SK-N-SH treated with all-trans-retinoic acid at 6 μM for 48 hours (cell line): ENCODE results near the gene PAAF1.

ENCODE experiments used
- ATAC-seq: fragments of 200-7000 bp; cut with Tn5 transposase; 3 replicates; pipeline ENCODE4 v1.9.1; 2020; ENCODE audit warnings: mild to moderate bottlenecking, moderate library complexity
- ARNTL ChIP-seq: fragments of 450-650 bp; formaldehyde crosslinking; IDR thresholded peaks from 2 replicates; pipeline ENCODE4 v1.5.0; 2020; ENCODE audit warnings: low read depth, mild to moderate bottlenecking, moderate library complexity, borderline replicate concordance
- BACH2 ChIP-seq: fragments of 250-450 bp; sonication (Bioruptor Pico); IDR thresholded peaks from 2 replicates; pipeline ENCODE4 v1.9.0; 2021; ENCODE audit warnings: mild to moderate bottlenecking, borderline replicate concordance
- CSDC2 ChIP-seq: fragments of 250-450 bp; sonication (Bioruptor Pico); IDR thresholded peaks from 2 replicates; pipeline ENCODE4 v1.5.0; 2020; ENCODE audit warnings: mild to moderate bottlenecking, moderate library complexity
- ESRRG ChIP-seq: fragments of 250-450 bp; sonication (Bioruptor Pico); IDR thresholded peaks from 2 replicates; pipeline ENCODE4 v1.6.1; 2021; ENCODE audit warnings: mild to moderate bottlenecking
- GLIS3 ChIP-seq: fragments of 250-450 bp; sonication (Bioruptor Pico); IDR thresholded peaks from 2 replicates; pipeline ENCODE4 v1.5.0; 2020; ENCODE audit warnings: mild to moderate bottlenecking, moderate library complexity
- OSR1 ChIP-seq: fragments of 250-450 bp; sonication (Bioruptor Pico); IDR thresholded peaks from 2 replicates; pipeline ENCODE4 v1.8.0; 2022; ENCODE audit warnings: moderate library complexity, mild to moderate bottlenecking, inconsistent platforms
- PPARA ChIP-seq: fragments of 250-450 bp; sonication (Bioruptor Pico); IDR thresholded peaks from 2 replicates; pipeline ENCODE4 v1.5.0; 2020; ENCODE audit warnings: mild to moderate bottlenecking, borderline replicate concordance
- RARB ChIP-seq: fragments of 250-450 bp; sonication (Bioruptor Pico); IDR thresholded peaks from 2 replicates; pipeline ENCODE4 v1.8.0; 2021; ENCODE audit warnings: mild to moderate bottlenecking, moderate library complexity
- SNAI2 ChIP-seq: fragments of 250-450 bp; sonication (Bioruptor Pico); IDR thresholded peaks from 2 replicates; pipeline ENCODE4 v1.5.0; 2020; ENCODE audit warnings: mild to moderate bottlenecking, moderate library complexity
- TCF4 ChIP-seq: fragments of 250-450 bp; sonication (Bioruptor Pico); IDR thresholded peaks from 2 replicates; pipeline ENCODE4 v1.8.0; 2021; ENCODE audit warnings: mild to moderate bottlenecking, moderate library complexity, borderline replicate concordance
- TOX ChIP-seq: fragments of 250-450 bp; sonication (Bioruptor Pico); IDR thresholded peaks from 2 replicates; pipeline ENCODE4 v1.8.0; 2021; ENCODE audit warnings: mild to moderate bottlenecking, moderate library complexity, borderline replicate concordance
- ZFP3 ChIP-seq: fragments of 250-450 bp; sonication (Bioruptor Pico); IDR thresholded peaks from 2 replicates; pipeline ENCODE4 v1.5.0; 2020; ENCODE audit warnings: mild to moderate bottlenecking, moderate library complexity
- ZFP30 ChIP-seq: fragments of 450-650 bp; formaldehyde crosslinking; IDR thresholded peaks from 2 replicates; pipeline ENCODE4 v1.5.0; 2022; ENCODE audit warnings: mild to moderate bottlenecking, moderate library complexity
- ZNF70 ChIP-seq: fragments of 450-650 bp; formaldehyde crosslinking; IDR thresholded peaks from 2 replicates; pipeline ENCODE4 v1.5.0; 2020; ENCODE audit warnings: mild to moderate bottlenecking, moderate library complexity
- ZNF8 ChIP-seq: fragments of 450-650 bp; formaldehyde crosslinking; IDR thresholded peaks from 2 replicates; pipeline ENCODE4 v1.5.0; 2020; ENCODE audit warnings: mild to moderate bottlenecking, moderate library complexity
- TF ChIP-seq, protein P1 (sequence below): fragments of 250-450 bp; sonication (Bioruptor Pico); IDR thresholded peaks from 2 replicates; pipeline ENCODE4 v1.5.0; 2020; ENCODE audit warnings: mild to moderate bottlenecking, moderate library complexity
- TF ChIP-seq, protein P2 (sequence below): fragments of 250-450 bp; sonication (Bioruptor Pico); IDR thresholded peaks from 2 replicates; pipeline ENCODE4 v1.8.0; 2020; ENCODE audit warnings: mild to moderate bottlenecking, moderate library complexity, borderline replicate concordance
- TF ChIP-seq, protein P3 (sequence below): fragments of 250-450 bp; sonication (Bioruptor Pico); IDR thresholded peaks from 2 replicates; pipeline ENCODE4 v1.5.1; 2021; ENCODE audit warnings: mild to moderate bottlenecking, moderate library complexity
- TF ChIP-seq, protein P4 (sequence below): fragments of 250-450 bp; sonication (Bioruptor Pico); IDR thresholded peaks from 2 replicates; pipeline ENCODE4 v1.8.0; 2021; ENCODE audit warnings: low read depth, mild to moderate bottlenecking, moderate library complexity, borderline replicate concordance
- TF ChIP-seq, protein P5 (sequence below): fragments of 250-450 bp; sonication (Bioruptor Pico); IDR thresholded peaks from 2 replicates; pipeline ENCODE4 v1.5.1; 2020; ENCODE audit warnings: low read depth, mild to moderate bottlenecking, moderate library complexity

PAAF1 gene

DNA sequence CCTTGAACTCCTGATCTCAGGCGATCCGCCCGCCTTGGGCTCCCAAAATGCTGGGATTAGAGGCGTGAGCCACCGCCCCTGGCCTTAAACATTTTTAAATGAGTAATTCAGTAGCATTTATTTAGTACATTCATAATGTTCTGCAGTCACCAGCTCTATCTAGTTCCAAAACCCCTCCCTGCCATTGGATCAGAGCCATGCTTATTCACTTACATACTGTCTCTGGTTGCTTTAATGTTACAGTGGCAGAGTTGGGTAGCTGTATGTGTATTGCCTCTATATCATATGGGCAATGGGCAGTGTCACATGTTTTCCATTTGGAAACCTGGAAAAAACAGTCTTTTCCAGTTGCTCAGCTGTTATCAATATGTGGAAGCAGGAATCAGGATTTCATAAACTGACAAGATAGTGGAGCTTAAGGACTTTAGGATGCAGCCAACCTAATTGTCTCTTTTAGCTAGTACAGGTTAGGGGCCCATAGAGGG is 10.7 kb upstream of the PAAF1 start:
- TF ChIP-seq ZNF8 (CRISPR knock-in tag) (no peak), BACH2 (CRISPR knock-in tag) (no peak), RARB (CRISPR knock-in tag) (no peak), ZFP3 (CRISPR knock-in tag) (no peak), ZFP30 (CRISPR knock-in tag) (no peak), ZNF70 (no peak), ESRRG (CRISPR knock-in tag) (no peak), TCF4 (CRISPR knock-in tag) (peak; percentile 81), SNAI2 (no peak), ARNTL (CRISPR knock-in tag) (no peak), PPARA (CRISPR knock-in tag) (no peak), GLIS3 (no peak)
- TF ChIP-seq, protein P1, sequence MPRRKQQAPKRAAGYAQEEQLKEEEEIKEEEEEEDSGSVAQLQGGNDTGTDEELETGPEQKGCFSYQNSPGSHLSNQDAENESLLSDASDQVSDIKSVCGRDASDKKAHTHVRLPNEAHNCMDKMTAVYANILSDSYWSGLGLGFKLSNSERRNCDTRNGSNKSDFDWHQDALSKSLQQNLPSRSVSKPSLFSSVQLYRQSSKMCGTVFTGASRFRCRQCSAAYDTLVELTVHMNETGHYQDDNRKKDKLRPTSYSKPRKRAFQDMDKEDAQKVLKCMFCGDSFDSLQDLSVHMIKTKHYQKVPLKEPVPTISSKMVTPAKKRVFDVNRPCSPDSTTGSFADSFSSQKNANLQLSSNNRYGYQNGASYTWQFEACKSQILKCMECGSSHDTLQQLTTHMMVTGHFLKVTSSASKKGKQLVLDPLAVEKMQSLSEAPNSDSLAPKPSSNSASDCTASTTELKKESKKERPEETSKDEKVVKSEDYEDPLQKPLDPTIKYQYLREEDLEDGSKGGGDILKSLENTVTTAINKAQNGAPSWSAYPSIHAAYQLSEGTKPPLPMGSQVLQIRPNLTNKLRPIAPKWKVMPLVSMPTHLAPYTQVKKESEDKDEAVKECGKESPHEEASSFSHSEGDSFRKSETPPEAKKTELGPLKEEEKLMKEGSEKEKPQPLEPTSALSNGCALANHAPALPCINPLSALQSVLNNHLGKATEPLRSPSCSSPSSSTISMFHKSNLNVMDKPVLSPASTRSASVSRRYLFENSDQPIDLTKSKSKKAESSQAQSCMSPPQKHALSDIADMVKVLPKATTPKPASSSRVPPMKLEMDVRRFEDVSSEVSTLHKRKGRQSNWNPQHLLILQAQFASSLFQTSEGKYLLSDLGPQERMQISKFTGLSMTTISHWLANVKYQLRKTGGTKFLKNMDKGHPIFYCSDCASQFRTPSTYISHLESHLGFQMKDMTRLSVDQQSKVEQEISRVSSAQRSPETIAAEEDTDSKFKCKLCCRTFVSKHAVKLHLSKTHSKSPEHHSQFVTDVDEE (CRISPR knock-in tag): no peak
- TF ChIP-seq, protein P2, sequence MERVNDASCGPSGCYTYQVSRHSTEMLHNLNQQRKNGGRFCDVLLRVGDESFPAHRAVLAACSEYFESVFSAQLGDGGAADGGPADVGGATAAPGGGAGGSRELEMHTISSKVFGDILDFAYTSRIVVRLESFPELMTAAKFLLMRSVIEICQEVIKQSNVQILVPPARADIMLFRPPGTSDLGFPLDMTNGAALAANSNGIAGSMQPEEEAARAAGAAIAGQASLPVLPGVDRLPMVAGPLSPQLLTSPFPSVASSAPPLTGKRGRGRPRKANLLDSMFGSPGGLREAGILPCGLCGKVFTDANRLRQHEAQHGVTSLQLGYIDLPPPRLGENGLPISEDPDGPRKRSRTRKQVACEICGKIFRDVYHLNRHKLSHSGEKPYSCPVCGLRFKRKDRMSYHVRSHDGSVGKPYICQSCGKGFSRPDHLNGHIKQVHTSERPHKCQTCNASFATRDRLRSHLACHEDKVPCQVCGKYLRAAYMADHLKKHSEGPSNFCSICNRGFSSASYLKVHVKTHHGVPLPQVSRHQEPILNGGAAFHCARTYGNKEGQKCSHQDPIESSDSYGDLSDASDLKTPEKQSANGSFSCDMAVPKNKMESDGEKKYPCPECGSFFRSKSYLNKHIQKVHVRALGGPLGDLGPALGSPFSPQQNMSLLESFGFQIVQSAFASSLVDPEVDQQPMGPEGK: no peak
- TF ChIP-seq, protein P3, sequence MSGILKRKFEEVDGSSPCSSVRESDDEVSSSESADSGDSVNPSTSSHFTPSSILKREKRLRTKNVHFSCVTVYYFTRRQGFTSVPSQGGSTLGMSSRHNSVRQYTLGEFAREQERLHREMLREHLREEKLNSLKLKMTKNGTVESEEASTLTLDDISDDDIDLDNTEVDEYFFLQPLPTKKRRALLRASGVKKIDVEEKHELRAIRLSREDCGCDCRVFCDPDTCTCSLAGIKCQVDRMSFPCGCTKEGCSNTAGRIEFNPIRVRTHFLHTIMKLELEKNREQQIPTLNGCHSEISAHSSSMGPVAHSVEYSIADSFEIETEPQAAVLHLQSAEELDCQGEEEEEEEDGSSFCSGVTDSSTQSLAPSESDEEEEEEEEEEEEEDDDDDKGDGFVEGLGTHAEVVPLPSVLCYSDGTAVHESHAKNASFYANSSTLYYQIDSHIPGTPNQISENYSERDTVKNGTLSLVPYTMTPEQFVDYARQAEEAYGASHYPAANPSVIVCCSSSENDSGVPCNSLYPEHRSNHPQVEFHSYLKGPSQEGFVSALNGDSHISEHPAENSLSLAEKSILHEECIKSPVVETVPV: 0 out of 2 replicates have a peak, but pooled peaks have one; percentile 10
- TF ChIP-seq, protein P4, sequence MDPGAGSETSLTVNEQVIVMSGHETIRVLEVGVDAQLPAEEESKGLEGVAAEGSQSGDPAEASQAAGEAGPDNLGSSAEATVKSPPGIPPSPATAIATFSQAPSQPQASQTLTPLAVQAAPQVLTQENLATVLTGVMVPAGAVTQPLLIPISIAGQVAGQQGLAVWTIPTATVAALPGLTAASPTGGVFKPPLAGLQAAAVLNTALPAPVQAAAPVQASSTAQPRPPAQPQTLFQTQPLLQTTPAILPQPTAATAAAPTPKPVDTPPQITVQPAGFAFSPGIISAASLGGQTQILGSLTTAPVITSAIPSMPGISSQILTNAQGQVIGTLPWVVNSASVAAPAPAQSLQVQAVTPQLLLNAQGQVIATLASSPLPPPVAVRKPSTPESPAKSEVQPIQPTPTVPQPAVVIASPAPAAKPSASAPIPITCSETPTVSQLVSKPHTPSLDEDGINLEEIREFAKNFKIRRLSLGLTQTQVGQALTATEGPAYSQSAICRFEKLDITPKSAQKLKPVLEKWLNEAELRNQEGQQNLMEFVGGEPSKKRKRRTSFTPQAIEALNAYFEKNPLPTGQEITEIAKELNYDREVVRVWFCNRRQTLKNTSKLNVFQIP (CRISPR knock-in tag): no peak
- TF ChIP-seq, protein P5, sequence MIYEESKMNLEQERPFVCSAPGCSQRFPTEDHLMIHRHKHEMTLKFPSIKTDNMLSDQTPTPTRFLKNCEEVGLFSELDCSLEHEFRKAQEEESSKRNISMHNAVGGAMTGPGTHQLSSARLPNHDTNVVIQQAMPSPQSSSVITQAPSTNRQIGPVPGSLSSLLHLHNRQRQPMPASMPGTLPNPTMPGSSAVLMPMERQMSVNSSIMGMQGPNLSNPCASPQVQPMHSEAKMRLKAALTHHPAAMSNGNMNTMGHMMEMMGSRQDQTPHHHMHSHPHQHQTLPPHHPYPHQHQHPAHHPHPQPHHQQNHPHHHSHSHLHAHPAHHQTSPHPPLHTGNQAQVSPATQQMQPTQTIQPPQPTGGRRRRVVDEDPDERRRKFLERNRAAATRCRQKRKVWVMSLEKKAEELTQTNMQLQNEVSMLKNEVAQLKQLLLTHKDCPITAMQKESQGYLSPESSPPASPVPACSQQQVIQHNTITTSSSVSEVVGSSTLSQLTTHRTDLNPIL (CRISPR knock-in tag): no peak
- ATAC-seq: peak; percentile 84

DNA sequence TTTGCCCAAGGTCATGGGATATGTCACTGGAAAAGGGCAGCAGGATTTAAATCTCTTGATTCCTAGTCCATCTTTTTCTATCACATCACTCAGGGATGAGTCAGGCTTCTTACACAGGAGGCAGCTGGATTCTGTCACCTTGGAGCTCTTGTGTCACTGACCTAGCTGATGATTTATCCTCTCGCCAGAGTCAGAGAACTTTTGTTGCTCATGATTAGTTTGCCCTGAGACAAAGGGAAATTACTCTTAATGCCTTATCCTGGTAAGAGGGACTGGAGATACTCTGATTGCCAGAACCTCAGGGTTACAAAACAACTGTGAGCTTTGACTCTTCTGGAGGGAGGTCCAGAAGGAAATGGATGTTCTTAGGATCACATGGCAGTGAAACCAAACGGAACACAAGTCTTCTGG is 10.2 kb upstream of the PAAF1 start:
- ATAC-seq: peak; percentile 77
- TF ChIP-seq ARNTL (CRISPR knock-in tag) (no peak), RARB (CRISPR knock-in tag) (no peak), ZFP30 (CRISPR knock-in tag) (no peak), ZNF8 (CRISPR knock-in tag) (no peak), ESRRG (CRISPR knock-in tag) (0 out of 2 replicates have a peak, but pooled peaks have one; percentile 76), CSDC2 (CRISPR knock-in tag) (no peak), ZNF70 (no peak), TOX (CRISPR knock-in tag) (no peak; the same call in 1 of the 2 replicates), BACH2 (CRISPR knock-in tag) (no peak), ZFP3 (CRISPR knock-in tag) (0 out of 2 replicates have a peak, but pooled peaks have one; percentile 32), OSR1 (CRISPR knock-in tag) (no peak)
- TF ChIP-seq, protein P4 (CRISPR knock-in tag): no peak
- TF ChIP-seq, protein P1 (CRISPR knock-in tag): peak; percentile 73; the same call in 1 of the 2 replicates
- TF ChIP-seq, protein P2: peak; percentile 45; the same call in 1 of the 2 replicates
- TF ChIP-seq, protein P5 (CRISPR knock-in tag): peak; percentile 70
